Tracheal epithelial cell (primary cell): ENCODE results near the gene PIGX. TPM values are rescaled to one million over a fixed set of nuclear protein-coding genes. Genes with fewer than 3 reads are reported as not detected.

Source experiments
- total RNA-seq: library from RNA; depleted of rRNA; stranded (reverse); fragments of >200 nt; gene quantifications from 2 replicates; pipeline ENCODE4 v1.2.1, GENCODE V29; 2014

PIGX gene
- 21.0 and 27.5 TPM in 2 replicates for total RNA-seq

GRCh38 chr3:196711838-196712513, at the start of gene PIGX, which contains the start of gene CEP19:
TSS of gene PIGX (plus strand) at chr3:196712377.
TSS of gene CEP19 (minus strand) at chr3:196712250. CDS start at chr3:196708657, 3,593 bp downstream.

GRCh38 chr3:196739671-196740480, 27.7 kb downstream of the PIGX start, which contains the start of gene PAK2:
TSS of gene PAK2 (plus strand) at chr3:196739857. CDS start at chr3:196782647, 42,790 bp downstream.

Other genes with a start within 250 kb of the PIGX start
- gene RNF168, start 208.6 kb upstream of the PIGX start, total RNA-seq = 8.3 and 9.6 TPM in 2 replicates
- gene SMCO1, start 197.0 kb upstream of the PIGX start, total RNA-seq = 0.24 TPM in 1 of 2 replicates, not detected in the other
- 6.4 and 8.2 TPM in 2 replicates for gene WDR53, start 143.8 kb upstream of the PIGX start, total RNA-seq
- gene FBXO45, start 143.7 kb upstream of the PIGX start, total RNA-seq = 21.1 and 21.9 TPM in 2 replicates
- under 0.01 TPM in 1 of 2 replicates, not detected in the other for gene NRROS, start 72.7 kb upstream of the PIGX start, total RNA-seq
- 0.72 and 1.9 TPM in 2 replicates for gene CEP19, start 127 bp upstream of the PIGX start, total RNA-seq
- gene PAK2, start 27.5 kb downstream of the PIGX start, total RNA-seq = 36.4 and 42.9 TPM in 2 replicates
- 36.1 and 39.9 TPM in 2 replicates for gene SENP5, start 155.5 kb downstream of the PIGX start, total RNA-seq
- gene NCBP2, start 230.2 kb downstream of the PIGX start, total RNA-seq = 57.8 and 74.8 TPM in 2 replicates